ENCODE data around the gene SNTG2.

Gene SNTG2

DNA sequence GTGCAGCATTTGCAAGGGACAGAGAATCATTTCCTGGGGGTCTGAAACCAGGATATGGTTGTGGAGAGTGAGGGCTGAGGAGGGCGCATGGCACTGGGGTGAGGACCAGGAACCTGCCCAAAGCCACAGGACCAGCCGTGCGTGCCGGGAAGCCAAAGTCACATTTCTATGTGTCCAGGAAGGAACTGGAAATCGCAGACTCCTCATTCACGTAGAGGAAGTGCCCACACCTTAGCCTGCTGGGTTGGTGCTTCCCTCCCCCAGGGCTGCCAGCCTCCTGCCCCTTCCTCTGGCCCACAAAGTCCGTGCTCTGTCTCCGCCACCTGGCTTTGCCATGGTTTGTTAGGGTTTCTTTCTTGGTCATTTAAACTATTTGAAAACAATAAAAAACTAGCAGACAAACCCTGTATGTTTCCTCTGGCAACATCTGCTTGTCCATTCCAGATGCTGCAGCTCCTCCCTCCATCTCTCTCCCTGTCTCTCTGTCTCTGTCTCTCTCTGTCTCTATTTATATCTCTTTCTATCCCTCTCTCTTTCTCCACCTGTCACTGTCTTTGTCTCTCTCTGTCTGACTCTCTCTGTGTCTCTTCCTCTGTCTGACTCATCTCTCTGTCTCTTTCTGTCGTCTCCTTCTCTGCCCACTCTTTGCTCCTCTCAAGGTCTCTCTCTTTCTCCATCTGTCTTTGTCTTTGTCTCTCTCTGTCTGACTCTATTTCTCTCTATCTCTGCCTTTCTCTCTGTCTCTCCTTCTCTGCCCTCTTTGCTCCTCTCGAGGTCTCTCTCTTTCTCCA is 299.4 kb downstream of the SNTG2 start:
- DNase-seq: no peak

- DNase-seq: no peak
Observed at GRCh38 chr2:1251520-1251919, 300.9 kb downstream of the SNTG2 start.

DNA sequence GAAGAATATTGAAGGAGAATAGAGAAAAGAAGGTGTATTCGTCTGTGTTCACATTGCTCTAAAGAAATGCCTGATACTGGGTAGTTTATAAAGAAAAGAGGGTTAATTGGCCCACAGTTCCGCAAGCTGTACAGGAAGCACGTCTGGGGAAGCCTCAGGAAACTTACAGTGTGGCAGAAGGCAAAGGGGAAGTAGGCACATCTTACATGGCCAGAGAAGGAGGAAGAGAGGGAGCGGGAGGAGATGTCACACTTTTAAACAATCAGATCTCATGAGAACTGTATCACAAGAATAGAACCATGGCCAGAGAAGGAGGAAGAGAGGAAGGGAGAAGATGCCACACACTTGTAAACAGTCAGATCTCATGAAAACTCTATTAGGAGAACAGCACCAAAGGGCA is 303.0 kb downstream of the SNTG2 start:
- no peak for DNase-seq

DNA sequence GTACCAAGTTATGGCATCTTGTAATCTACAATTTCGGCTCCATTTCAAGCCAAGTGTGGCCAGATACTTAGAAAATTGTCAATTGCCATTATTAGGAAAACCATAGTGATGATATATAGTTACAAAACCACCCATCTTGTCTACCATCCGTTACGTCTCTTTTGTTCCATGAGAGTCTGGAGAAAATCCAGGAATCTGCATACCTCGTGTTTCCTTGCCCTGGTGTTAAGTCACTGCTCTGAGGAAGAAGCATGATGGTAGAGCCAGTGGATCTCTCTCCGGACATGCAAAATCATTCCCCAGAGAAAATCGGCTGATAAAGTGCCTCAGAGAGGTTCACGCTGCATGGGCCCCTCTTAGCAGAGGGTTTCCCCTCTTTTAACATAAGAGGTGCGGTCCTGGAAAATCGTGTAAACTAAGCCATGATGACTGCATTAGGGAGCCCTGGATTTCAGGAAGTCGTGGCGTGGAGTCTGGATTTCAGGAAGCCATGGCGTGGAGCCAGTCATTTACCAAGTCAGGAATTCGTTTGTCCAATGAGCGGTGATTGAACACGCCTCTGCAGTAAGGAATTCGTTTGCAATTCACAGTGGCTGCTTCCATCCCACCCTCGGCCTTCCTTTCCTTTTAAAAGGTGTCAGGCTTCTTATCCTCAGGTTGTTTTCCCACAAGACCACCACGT is 304.2 kb downstream of the SNTG2 start:
- no peak for DNase-seq

- no peak for DNase-seq
Observed at GRCh38 chr2:1256632-1257324, 306.1 kb downstream of the SNTG2 start.

GRCh38 chr2:1257334-1257733 is 306.7 kb downstream of the SNTG2 start:
- no peak for DNase-seq

- DNase-seq: no peak
Observed at GRCh38 chr2:1259746-1260145, 309.1 kb downstream of the SNTG2 start.

DNA sequence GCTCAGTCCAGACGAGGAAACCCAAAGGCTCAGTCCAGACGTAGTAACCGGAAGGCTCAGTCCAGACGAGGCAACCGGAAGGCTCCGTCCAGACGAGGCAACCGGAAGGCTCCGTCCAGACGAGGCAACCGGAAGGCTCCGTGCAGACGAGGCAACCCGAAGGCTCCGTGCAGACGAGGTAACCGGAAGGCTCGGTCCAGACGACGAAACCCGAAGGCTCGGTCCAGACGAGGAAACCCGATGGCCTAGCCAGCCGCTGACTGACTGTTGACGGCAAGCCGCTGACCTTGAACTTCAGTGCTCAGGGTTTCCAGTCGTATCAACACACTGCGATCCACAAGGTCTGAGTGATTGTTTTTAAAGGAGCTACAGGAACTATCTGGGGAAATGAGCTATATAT is 312.0 kb downstream of the SNTG2 start:
- DNase-seq: no peak

DNA sequence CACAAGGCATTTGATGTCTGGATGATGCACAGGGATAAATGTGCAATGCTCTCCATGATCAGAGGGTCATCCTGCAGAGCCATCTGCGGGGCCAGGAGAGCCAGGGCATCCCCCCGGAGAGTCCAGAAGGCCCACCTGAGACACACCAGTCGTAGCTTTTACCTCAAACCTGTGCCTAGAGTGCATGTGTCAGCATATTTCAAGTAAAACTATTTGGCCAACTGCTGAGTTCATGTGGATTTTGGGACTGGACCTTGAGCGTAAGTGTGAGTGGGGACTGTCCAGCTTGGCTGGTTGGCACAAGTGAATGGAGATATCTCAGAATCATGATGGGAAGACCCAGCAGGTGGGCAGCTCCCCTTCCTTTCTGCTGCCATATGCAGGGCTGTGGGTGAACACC is 314.8 kb downstream of the SNTG2 start:
- no peak for DNase-seq

- no peak for DNase-seq
Observed at GRCh38 chr2:1266351-1266750, 315.7 kb downstream of the SNTG2 start.

GRCh38 chr2:1268034-1268433 is 317.4 kb downstream of the SNTG2 start:
- no peak for DNase-seq

DNA sequence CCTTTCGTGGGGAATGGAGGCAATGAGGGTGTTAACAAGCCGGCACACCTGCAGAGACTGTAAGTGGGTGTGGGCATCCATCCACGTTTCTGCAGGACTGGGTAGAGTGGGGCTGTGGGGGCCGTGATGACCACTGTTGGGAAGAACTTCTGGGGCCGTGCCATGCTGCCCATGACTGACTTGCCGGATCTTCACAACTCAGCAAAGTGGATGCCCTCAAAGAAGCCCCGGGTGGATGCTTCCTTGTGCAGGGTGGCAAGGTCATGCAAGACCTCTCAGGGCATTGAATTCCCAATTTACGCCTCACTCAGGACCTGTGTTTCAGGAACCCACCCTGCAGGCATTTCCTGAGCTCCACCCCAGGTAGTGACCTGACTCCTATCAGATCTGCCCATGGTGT is 319.2 kb downstream of the SNTG2 start:
- DNase-seq: no peak

GRCh38 chr2:1272835-1273234 is 322.2 kb downstream of the SNTG2 start:
- no peak for DNase-seq

DNA sequence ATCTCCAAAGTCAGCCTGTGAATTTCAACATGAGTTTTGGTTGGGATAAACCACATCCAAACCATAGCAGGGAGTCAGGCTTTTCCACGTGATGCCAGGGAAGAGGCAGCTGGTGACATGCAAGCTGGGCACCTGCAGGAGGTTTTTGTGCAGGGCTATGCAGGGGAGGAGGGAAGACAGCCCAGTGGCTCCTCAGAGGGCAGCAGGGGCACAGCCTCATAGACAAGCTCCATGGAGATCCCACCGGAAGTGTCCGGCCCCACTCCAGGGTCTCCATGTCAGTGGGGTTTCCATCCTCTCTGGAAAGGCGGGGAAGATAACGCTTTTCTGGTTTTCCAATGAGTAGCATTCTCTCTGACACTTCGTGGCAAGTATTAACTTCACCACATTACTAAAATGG is 327.0 kb downstream of the SNTG2 start:
- DNase-seq: no peak

DNA sequence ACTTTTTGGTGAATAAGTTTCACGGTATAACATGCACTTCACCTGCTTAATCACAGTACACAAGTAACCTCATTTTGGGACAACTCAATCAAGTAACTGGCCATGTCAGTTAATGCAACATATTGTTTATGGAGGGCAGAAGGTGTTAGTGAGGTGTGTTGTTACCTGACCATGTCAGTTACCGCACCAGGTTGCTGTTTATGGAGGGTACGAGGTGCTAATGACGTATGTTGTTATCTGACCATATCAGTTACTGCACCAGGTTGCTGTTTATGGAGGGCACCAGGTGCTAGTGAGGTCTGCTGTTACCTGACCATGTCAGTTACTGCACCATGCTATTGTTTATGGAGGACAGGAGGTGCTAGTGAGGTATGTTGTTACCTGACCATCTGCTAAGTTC is 327.5 kb downstream of the SNTG2 start:
- DNase-seq: no peak

DNA sequence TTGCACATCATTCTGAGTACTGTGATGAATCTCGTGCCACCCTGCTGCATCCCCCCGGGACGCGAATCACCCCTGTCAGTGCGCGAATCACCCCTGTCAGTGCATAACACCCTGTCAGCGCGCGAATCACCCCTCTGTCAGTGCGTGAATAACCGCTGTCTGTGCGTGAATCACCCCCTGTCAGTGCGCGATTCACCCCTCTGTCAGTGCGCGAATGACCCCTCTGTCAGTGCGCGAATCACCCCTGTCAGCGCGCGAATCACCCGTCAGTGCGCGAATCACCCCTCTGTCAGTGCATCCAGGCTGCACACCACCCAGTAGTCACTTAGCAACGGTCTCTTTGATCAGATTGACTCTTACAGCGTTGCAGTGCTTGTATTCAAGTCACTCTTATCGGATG is 328.2 kb downstream of the SNTG2 start:
- no peak for DNase-seq

DNA sequence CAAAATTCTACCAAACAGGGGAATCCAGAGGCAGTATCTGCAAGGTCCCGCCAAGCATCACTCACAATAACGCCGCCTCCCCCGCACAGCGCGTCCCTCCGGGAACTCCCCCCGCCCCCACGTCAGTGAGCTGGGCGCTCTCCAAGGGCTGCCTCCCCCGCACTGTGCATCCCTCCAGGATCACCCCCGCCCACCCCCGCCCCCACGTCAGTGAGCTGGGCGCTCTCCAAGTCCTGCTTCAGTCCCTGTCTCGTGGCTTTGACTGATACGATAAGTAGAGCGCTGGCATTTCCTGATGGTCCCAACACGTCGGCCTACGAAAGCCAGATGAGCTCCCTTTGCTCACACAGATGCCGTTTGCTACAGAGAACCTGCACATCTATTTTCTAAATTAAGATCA is 331.9 kb downstream of the SNTG2 start:
- no peak for DNase-seq

- DNase-seq: no peak
Observed at GRCh38 chr2:1283020-1283801, 332.6 kb downstream of the SNTG2 start.

DNA sequence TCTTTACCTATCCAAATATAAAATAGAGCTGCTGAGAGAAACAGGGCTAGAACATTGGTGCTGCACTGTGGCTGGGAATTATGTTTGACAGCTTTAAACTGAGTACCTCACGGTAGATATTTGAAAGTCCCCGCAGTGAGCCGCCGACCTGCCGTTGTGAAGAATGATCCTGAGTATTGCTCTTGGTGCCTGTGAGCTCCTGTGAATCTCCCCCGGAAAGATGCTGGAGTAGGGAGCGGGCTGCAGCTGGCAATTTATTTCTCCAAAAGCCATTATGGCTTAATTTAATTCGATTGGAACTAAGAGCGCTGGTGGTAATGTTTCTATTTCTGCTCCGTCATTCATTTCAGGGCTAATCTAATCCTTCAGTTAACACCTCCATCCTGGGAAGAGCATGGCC is 333.2 kb downstream of the SNTG2 start:
- DNase-seq: no peak

DNA sequence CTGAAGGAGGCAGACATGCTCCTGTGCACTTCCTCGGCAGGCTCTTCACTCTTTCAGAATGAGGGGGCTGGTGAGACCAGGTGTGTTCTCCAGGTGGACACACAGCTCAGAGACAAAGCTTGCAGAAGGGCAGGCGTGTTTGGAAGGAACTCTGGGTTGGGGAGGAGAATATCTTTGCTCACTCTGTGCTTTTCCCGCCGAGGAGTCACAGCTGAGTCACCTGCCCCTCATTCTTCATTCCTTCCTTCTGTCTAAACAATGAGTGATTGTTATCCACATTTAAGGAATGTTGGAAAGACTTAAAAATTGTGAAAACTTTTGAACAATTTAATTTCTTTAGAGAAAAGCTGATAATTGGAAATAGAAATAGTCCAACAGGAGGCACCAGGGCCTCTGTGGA is 336.3 kb downstream of the SNTG2 start:
- DNase-seq: no peak

- no peak for DNase-seq
Observed at GRCh38 chr2:1287427-1287826, 336.8 kb downstream of the SNTG2 start.

DNA sequence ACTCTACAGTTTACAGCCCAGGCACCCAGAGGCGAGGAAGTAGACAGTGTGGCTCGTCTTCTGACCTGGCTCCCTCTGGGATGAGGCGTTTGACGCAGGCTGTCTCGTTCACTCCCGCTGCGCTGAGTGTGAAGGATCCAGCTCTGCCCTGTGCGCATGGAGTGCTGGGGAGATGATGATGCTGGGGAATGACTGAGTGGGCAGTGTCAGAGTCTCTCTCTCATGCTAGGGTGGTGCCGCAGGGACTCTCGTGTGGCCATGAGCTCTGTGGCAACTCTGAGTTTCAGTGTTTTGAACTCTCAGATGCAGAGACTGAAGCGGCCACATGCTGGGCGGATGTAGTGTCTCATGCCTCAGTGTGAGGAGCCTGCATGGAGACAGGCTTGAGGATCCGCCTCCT is 344.3 kb downstream of the SNTG2 start:
- no peak for DNase-seq

- no peak for DNase-seq
Observed at GRCh38 chr2:1295740-1296139, 345.1 kb downstream of the SNTG2 start.

All from cerebellar nuclear complex (tissue), 1 donor.